DMS53 (cell line): ENCODE results near the gene TPST1.
"Not testable (repeated sequence)": the region's sequence is repeated elsewhere in the genome, so short reads cannot be mapped to it uniquely, and the experiment has no call there.

ENCODE experiments used
- DNase-seq: peaks from one replicate; lab custom pipeline; 2025; lab: John Stamatoyannopoulos, UW

The TPST1 gene

DNA sequence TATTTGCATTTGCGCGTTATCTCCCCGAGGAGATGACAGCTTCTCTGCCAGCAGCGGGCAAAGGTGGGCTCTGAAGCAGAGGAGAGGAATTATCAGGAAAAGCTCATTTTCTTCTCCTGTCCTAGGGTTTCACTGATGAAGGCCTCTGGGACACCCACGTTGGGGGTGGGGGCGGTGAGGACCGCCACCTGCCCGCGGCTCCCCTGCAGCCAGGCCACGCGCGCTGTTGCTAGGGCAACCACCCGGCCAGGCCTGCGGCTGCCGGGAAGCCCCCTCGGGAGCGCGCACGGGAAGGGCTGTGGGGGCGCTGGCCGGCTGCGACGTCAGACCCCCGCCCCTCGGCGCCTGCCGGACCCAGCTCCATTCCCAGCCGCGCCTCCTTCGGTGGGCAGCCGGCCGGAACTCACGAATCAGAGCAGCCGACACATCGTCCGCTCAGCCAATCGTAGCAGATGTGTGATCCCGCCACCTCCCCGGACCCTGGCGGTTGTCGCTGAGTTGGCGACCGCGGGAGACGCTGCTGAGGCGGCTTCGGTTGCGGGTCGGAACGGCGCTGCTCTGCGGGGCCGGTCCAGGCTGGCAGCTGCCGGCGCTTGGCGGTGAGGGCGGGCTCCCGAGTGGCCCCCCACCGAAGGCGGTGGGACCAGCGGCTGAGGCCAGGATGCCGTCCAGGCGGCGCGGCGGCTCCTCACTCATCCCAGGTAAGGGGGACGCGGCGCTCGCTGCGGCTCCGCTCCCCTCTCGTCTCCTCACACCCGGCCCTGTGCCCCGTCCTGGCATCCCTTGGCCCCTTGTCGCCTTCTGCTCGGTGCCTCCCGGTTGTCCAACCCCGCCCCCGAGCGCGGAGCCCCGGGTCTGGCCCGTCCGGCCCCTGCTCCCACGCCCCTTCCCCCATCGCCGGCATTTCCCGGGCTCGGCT, at the start of gene TPST1:
TPST1 (plus strand) TSS at position 513 of the 919 bp plus-strand sequence. CDS start 35,092 bp downstream, outside the sequence.
- peak; percentile 95 for DNase-seq

DNA sequence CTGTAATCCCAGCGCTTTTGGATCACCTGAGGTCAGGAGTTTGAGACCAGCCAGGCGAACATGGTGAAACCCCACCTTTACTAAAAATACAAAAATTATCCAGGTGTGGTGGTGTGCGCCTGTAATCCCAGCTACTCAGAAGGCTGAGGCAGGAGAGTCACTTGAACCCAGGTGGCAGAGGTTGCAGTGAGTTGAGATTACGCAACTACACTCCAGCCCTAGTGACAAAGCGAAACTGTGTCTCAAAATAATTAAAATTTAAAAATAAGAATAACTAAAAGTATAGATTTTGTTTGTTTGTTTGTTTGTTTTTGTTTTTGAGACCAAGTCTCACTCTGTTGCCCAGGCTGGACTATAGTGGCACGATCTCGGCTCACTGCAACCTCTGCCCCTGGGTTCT, 49.1 kb upstream of the TPST1 start:
- DNase-seq = not testable (repeated sequence)

DNA sequence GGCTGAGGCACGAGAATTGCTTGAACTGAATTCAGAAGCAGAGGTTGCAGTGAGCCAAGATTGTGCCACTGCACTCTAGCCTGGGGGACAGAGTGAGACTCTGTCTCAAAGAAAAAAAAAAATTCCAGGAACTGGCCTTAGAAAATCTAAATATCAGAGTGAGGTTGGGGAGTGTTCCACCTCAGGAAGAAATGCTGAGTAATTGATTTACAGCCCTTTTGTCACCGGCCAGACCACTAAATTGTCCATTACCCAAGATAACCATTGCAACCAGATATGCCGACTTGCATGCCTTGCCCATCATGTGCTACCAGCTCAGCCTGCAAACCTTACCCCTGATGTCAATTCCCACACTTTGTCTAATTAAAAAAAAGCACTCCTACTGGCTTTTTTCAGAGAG, 48.1 kb upstream of the TPST1 start:
- DNase-seq = no peak

DNA sequence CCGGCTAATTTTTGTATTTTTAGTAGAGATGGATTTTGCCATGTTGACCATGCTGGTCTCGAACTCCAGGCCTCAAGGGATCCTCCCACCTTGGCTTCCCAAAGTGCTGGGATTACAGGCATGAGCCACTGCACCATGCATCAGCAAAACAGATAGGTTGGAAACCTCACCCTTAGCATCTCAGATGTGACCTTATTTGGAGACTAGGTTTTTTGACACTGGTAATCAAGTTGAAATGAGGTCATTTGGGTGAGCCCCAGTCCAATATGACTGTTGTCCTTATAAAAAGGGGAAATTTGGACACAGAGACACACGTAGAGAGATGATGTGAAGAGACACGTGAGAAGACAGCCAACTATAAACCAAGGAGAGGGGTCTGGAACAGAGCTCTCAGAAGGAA, 42.5 kb upstream of the TPST1 start:
- no peak for DNase-seq

DNA sequence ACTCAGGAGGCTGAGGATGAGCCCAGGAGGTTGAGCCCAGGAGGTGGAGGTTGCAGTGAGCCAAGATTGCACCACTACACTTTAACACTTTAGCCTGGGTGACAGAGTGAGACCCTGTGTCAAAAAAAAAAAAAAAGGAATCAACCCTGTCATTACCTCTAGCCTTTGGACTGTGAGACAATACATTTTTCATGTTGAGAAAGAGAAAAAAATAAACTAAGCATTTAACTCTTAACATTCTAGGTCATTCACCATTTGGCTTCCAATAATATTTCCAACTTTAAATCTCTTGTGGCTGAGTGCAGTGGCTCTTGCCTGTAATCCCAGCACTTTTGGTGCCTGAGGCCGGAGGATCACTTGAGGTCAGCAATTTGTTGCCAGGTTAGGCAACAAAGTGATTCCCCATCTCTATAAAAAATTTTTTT, 41.9 kb upstream of the TPST1 start:
- no peak for DNase-seq

DNA sequence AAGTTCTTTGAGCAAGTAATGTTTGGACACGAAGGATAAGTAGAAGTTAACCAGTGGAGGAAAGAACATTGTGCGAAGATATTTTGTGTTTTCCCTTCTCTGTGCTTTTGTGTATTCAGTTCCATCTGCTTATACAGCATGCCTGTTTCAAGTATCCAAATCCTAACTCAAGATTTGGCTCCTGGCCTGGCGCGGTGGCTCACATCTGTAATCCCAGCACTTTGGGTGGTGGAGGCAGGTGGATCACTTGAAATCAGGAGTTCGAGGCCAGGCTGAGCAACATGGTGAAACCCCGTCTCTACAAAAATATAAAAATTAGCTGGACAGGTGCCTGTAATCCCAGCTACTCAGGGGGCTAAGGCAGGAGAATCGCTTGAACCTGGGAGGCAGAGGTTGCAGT, 40.8 kb upstream of the TPST1 start:
- no peak for DNase-seq

DNA sequence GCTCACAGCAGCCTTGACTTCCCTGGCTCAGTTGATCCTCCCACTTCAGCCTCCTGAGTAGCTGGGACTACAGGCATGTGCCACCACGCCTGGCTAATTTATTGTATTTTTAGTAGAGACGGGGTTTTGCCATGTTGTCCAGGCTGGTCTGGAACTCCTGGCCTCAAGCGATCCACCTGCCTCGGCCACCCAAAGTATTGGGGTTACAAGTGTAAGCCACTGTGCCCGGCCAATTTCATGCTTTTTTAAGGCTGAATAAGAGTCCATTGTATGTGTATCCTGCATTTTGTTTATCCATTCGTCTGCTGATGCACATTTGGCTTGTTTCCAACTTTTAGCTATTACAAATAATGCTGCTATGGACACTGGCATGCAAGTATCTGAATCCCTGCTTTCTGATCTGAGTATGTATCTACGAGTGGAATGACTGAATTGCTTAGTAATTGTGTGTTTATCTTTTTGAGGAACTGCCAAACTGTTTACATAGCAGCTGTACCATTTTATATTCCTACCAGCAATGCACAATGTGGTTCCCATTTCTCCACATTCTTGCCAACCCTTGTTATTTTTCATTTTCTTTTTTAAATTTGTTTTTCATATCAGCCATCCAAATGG, 37.3 kb upstream of the TPST1 start:
- DNase-seq = peak; percentile 91

DNA sequence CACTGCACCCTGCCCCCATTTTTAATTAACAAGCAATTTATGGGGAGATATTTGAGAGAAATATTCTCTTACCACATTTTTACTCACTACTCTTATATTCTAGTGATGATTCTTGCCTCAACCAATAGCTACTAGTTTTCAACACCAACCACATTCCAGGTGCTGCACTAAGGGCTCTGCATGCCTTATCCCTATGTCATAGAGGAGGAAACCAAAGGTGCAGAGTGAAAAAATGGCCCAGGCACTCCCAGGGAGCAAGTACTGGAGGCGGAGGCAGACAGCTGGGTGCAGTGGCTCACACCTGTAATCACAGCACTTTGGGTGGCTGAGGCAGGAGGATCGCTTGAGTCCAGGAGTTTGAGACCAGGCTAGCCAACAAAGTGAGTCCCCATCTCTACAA, 35.5 kb upstream of the TPST1 start:
- no peak for DNase-seq

DNA sequence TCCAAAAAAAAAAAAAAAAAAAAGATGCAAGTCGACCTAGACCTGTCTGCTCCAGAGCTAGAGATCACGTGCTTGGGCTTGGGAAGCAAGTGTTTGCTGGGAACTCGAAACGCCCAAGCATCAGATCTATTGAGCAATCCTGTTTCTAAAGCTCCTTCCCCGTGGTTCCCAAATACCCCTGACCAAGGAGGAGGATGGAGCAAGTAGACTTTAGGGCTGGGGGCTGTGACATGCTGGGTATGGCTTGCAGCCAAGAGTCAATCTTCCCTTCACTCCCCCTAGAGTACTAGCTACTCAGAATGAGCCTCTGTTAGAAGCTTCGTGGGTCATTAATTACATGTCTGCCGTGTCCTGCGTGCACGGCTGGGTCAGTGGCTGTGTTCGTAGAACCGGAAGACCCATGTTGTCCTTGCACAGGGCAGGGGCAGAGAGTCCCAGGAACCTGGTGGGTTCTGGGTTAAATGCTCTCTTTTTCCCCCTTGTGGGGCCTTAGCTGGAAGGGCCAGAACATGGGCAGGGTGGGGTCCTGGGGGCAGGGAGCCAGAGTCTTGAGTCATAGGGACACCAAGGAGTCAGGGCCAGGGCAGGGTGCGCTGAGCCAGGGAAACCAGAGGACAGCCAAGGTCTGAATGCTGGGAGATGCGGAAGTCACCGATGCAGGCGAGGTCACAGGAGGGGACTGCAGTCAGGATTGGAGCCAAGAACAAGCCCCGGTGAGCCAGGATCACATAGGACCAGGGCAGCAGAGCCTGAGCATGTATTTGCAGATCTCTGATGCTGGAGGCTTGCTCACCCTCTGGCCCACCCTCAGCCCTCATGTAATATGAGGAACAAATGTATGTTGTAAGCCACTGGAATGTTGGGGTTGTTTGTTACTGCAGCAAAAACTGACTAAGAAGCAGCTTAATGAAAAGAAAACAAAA, 34.6 kb upstream of the TPST1 start:
- DNase-seq = peak; percentile 14

DNA sequence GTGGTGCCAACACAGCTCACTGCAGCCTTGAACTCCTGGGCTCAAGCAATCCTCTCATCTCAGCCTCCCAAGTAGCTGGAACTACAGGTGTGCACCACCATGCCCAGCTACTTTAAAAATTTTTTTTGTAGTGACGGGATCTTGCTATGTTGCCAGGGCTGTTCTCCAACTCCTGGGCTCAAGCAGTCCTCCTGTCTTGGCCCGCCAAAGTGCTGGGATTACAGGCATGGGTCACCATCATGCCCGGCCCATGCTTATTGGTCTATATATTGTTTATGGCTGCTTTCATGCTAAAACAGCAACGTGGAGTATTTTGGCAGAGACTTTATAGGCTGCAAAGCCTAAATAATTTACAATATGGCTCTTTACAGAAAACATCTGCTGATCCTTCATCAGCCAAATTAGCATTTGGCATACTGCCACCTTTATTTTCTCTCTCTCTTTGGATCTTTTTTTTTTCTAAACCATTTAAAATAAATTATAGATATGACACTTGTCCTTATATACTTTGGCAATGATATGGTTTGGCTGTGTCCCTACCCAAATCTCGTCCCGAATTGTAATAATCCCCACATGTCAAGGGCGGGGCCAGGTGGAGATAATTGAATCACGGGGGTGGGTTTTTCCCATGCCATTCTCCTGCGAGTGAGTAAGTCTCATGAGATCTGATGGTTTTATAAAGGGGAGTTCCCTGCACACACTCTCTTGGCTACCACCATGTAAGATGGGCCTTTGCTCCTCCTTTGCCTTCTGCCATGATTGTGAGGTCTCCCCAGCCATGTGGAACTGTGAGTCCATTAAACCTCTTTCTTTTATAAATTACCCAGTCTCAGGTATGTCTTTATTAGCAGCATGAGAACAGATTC, 32.4 kb upstream of the TPST1 start:
- DNase-seq = not testable (repeated sequence)

DNA sequence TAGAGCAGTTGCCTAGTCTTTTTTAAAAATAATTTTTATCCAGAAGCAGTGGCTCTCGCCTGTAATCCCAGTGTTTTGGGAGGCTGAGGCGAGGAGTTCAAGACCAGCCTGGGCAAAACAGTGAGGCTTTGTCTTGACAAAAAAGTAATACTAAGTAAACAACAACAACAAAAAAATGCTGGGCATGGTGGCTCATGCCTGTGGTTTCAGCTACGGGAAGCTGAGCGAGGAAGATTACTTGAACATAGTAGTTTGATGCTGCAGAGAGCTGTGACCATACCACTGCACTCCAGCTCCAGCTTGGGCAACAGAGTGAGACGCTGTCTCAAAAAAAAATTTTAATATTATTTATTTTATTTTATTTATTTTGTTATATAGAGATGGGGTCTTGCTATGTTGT, 31.3 kb upstream of the TPST1 start:
- DNase-seq = no peak

DNA sequence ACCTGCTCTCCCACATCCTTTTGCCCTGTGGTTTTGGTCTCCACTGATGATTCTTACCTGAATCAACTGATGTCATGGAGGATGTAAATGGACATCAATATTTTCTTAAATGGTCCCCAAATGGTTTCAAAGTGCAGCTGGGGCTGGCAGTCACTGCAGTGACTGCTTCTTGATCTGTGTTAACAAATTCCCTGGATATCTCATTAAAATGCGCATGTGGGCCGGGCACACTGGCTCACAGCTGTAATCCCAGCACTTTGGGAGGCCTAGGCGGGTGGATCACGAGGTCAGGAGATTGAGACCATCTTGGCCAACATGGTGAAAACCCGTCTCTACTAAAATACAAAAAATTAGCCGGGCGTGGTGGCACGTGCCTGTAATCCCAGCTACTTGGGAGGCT, 30.1 kb upstream of the TPST1 start:
- not testable (repeated sequence) for DNase-seq

DNA sequence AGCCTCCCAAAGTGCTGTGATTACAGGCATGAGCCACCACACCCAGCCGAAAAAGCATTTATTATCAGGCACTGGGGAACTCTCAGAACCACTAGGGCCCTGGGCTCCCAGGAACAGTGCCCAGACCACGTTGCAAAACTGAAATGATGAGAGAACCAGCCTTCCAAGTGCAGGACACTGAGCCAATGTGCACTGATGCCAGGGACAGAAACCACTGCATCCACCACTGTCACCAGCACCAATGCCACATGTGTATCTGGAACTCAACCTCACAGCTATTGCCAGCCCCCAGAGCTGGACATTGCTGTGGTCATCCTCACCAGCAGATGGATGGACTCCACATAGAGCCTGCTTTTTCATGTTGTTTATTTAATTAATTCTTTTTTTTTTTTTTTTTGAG, 28.2 kb upstream of the TPST1 start:
- DNase-seq = no peak

DNA sequence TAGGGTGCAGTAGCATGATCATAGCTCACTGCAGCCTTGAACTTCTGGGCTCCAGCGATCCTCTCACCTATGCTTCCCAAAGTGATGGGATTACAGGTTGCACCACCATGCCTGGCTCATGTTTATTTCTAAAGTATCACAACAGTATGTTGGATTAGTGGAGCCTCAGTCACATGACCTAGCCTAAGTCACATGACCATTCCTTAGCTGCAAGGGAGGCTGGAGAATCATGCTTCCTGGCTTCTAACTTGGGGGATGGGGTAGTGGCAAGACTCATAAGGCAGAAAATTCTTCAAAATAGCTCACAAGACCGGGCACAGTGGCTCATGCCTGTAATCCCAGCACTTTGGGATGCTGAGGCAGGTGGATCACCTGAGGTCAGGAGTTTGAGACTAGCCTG, 26.9 kb upstream of the TPST1 start:
- peak; percentile 20 for DNase-seq

DNA sequence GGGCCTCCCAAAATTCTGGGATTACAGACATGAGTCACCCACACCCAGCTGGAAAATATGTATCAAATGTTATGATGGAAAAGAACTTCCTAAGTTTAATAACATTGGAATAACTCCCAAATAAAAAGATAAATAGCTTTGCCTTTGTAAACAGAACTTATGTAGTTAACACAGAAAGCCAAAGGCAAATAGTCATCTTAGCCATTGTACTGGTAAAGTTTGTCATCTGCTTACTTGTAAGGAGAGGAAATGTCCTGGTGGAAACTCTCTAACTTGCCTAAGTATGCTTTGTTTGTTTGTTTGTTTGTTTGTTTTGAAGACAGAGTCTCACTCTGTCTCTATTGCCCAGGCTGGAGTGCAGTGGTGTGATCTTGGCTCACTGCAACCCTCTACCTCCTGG, 23.8 kb upstream of the TPST1 start:
- no peak for DNase-seq

DNA sequence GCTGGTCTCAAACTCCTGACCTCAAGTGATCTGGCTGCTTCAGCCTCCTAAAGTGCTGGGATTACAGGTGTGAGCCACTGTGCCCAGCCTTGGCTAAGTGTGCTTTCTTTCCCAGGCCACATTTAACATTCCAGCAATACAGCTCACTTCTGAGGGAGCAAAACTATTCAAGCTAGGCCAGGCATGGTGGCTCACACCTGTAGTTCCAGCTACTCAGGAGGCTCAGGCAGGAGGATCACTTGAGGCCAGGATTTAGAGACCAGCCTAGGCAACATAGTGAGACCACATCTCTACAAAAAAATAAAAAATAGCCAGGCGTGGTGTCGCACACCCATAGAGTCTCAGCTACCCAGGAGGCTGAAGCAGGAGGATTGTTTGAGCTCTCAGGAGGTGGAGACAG, 23.3 kb upstream of the TPST1 start:
- DNase-seq = no peak

DNA sequence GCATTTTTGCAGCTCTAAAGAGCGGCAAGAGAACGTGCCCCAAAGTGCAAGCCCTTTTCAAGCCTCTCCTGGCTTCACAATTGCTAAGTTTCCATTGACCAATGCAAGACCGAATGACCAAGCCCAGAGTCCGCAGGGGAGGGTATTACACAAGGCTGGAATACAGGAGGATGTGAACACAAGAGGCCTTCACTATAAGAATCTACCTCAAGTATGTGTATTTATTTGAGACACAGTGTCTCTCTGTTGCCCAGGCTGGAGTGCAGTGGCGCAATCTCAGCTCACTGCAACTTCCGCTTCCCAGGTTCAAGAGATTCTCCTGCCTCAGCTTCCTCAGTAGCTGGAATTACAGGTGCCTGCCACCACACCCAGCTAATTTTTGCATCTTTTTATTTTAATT, 22.2 kb upstream of the TPST1 start:
- DNase-seq = no peak

DNA sequence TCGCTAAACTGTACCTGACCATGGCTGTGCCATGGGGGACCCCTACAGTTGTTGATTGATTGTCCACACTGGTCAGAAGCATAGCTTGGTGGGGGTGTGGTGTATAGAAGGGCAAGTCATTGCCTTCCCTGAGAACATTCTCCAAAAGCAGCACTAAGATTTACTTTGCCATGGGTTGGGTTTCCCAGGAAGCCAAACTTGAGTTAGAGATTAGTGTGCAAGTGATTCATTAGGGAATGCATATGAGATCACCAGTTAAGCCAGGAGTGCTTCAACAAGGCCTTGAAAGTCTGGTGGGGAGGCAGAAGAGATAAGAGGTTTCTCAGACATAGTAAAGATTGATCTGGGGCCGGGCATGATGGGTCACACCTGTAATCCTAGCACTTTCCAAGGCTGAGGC, 21.4 kb upstream of the TPST1 start:
- DNase-seq = no peak

DNA sequence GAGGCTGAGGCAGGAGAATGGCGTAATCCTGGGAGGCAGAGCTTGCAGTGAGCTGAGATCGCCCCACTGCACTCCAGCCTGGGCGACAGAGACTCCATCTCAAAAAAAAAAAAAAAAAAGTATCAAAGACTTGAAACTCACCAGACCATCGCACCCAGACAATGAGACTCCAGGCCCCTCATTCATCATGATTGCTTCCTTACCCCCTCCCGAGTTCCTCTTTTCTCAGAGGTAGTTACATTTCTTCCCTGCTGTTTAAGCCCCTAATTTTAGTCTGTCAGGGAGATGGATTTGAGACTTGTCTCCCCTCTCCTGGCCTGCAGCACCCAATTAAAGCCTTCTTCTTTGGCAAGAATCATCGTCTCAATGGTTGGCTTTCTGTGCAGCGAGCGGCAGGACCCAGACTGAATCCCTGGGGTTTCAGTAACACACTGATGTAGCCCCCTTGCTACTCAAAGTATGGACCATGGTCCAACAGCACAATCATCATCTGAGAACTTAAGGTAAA, 19.4 kb upstream of the TPST1 start:
- DNase-seq = no peak

DNA sequence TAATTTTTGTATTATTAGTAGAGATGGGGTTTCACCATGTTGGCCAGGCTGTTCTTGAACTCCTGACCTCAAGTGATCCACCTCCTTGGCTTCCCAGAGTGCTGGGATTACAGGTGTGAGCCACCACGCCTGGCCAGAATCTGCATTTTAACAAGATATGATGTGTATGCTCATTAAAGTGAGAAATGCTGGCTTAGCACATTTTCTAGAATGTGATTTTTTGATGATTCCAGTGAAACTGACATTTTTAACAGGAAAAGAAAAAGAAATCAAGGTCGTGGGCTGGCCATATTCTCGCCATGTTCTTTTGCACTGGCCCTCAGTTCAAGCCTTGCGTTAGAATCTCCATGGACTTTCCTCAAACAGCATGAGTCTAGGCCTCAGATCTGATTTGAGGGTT, 18.1 kb upstream of the TPST1 start:
- no peak for DNase-seq

DNA sequence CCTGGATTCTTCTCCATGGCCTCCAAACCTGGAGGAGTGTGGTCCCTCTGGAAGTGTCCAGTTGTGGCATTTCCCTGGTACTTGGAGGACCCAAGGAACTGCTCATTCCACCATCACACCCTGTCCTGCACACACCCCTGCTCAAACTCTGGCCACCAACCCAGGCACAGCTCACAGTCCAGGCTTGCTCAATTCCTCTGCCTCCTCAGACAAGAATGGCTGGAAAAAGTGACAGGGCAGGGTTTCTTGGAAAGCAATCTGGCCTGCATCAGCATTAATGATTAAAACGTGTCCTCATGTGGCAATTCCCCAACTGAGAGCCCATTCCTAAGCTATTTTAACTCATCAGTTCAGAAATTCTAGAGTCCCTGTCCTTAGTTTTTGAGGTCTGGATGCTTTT, 17.2 kb upstream of the TPST1 start:
- no peak for DNase-seq
